WERI-Rb-1 (cell line): ENCODE measurements around the gene VIT.

Source experiments
- DNase-seq: peaks from one replicate; pipeline ENCODE4 v3.0.0-alpha.2; 2020
- H3K27ac ChIP-seq: fragments of 250-450 bp; sonication (Bioruptor Pico); 2 replicates; pipeline ENCODE4 v1.5.1; 2020; ENCODE audit warnings: mild to moderate bottlenecking, moderate library complexity
- H3K27me3 ChIP-seq: fragments of 250-450 bp; sonication (Bioruptor Pico); 2 replicates; pipeline ENCODE4 v1.5.1; 2021; ENCODE audit warnings: mild to moderate bottlenecking, low read depth, moderate library complexity; ENCODE audit not compliant: insufficient read depth, severe bottlenecking
- H3K36me3 ChIP-seq: fragments of 250-450 bp; sonication (Bioruptor Pico); 2 replicates; pipeline ENCODE4 v1.5.1; 2020; ENCODE audit warnings: mild to moderate bottlenecking, moderate library complexity
- H3K4me3 ChIP-seq: 2 replicates; pipeline ENCODE4 v1.5.1; 2011; ENCODE audit warnings: low read depth, mild to moderate bottlenecking, control low read depth, low read length
- H3K9me3 ChIP-seq: fragments of 250-450 bp; sonication (Bioruptor Pico); 2 replicates; pipeline ENCODE4 v1.5.1; 2021; ENCODE audit warnings: mild to moderate bottlenecking, moderate library complexity; ENCODE audit not compliant: severe bottlenecking
- TF ChIP-seq, protein P1 (sequence below): IDR thresholded peaks from 2 replicates; pipeline ENCODE4 v1.5.1; 2011; ENCODE audit warnings: low read depth, mild to moderate bottlenecking, control low read depth, inconsistent platforms, low read length

VIT gene

DNA sequence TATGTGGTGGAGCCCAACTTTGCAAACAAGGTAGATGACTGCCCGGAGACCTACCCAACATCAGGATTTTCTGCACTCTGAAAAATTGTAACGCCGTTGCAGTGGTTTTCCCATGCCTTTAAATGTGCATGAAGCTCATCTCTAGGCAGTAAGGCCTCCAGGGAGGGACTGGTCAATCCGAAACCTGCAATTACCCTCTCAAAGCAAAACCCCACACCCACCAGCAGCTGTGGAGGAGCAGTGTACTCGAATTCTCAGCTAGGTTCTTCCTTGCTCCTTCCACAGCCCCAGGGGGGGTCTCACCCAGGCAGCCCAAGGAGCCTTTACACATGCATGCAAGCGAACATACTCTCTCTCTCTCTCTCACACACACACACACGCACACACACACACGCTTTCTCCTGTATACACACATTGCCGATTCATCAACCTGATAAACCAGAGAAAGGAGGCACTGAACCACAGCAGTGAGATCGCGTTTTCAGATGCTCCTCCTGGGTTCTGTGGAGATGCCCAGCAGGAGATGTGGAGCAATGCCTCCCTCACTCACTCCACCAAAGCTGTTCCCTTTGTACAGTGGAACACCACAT, 109.2 kb downstream of the VIT start:
- Histone ChIP-seq H3K4me3 (no peak overlapping the region), H3K27ac (no peak overlapping the region), H3K36me3 (no peaks in the 10 kb centered on the region), H3K27me3 (no peaks in the 10 kb centered on the region), H3K9me3 (peaks cover 4% of the 10 kb centered on the region)
- no peak for DNase-seq
- TF ChIP-seq, protein P1, sequence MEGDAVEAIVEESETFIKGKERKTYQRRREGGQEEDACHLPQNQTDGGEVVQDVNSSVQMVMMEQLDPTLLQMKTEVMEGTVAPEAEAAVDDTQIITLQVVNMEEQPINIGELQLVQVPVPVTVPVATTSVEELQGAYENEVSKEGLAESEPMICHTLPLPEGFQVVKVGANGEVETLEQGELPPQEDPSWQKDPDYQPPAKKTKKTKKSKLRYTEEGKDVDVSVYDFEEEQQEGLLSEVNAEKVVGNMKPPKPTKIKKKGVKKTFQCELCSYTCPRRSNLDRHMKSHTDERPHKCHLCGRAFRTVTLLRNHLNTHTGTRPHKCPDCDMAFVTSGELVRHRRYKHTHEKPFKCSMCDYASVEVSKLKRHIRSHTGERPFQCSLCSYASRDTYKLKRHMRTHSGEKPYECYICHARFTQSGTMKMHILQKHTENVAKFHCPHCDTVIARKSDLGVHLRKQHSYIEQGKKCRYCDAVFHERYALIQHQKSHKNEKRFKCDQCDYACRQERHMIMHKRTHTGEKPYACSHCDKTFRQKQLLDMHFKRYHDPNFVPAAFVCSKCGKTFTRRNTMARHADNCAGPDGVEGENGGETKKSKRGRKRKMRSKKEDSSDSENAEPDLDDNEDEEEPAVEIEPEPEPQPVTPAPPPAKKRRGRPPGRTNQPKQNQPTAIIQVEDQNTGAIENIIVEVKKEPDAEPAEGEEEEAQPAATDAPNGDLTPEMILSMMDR, result no peak

DNA sequence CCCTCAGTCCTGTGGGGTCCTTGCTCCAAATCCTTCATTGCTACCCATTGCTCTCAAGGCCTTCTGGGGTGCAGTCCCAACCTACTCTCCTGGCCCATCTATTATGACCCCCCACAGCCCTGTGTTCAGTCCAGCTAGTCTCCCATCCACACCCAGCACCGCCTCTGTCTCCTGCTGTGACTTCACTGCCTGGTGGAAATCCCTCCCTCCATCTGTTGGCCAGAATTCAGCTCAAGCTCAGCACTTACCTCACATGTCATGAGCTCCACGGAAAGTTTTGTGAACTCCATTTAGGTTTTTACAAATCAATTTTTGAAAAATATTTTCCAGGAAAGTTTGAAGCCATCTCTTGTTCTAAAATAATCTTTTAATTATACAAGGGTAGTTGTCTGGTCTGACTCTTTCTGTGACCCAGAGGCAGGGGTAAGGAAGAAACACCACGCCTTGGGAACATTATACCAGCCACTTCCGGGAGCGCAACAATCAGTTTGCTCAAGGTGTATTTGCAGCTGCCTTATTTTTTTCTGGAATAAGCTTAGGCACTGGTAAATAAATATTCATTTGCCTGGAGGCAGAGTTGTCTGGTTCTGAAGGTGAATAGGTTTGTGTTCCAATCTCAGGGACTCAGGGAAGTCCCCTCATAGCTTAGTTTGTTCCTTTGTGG, 110.8 kb downstream of the VIT start:
- Histone ChIP-seq H3K27ac (peak overlapping the region; percentile 6; the same call in 1 of the 2 replicates), H3K9me3 (peaks cover 7% of the 10 kb centered on the region), H3K27me3 (no peaks in the 10 kb centered on the region), H3K36me3 (no peaks in the 10 kb centered on the region), H3K4me3 (no peak overlapping the region)
- TF ChIP-seq, protein P1, result no peak
- peak; percentile 69 for DNase-seq

DNA sequence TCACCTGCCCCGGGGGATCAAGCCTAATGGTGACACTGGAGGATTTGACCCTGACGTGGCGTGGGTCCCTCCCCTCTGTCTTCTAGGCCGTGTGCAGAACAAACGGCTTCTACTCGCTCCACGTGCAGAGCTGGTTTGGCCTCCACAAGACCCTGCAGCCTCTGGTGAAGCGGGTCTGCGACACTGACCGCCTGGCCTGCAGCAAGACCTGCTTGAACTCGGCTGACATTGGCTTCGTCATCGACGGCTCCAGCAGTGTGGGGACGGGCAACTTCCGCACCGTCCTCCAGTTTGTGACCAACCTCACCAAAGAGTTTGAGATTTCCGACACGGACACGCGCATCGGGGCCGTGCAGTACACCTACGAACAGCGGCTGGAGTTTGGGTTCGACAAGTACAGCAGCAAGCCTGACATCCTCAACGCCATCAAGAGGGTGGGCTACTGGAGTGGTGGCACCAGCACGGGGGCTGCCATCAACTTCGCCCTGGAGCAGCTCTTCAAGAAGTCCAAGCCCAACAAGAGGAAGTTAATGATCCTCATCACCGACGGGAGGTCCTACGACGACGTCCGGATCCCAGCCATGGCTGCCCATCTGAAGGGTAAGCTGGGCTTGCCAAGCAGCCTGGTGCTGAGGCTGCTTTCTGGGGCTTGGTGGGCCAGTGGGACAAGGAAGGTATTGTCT, 112.0 kb downstream of the VIT start:
- Histone ChIP-seq H3K36me3 (no peaks in the 10 kb centered on the region), H3K27ac (no peak overlapping the region), H3K4me3 (no peak overlapping the region), H3K27me3 (no peaks in the 10 kb centered on the region), H3K9me3 (peaks cover 7% of the 10 kb centered on the region)
- no peak for DNase-seq
- TF ChIP-seq, protein P1, result no peak

DNA sequence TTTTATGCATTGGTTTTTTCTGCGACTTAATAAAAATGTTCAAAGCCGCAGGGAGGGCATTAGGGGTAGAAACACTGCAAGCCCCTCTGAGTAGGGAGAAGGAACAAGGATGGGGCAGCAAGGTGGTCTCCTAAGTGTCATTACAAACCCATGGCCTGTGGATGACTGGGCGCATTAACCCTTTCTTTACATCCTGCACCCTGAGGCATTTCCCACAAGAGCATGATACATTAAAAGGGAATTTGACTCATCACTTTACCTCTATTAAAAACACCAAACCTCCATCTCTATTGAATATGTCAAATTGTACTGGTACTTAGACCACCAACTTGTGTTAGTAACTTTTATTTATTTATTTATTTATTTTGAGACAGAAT, 112.5 kb downstream of the VIT start:
- no peak overlapping the region for H3K4me3 ChIP-seq
- H3K9me3 ChIP-seq, result peaks cover 7% of the 10 kb centered on the region
- H3K27me3 ChIP-seq, result no peaks in the 10 kb centered on the region
- no peaks in the 10 kb centered on the region for H3K36me3 ChIP-seq
- TF ChIP-seq, protein P1, result no peak
- DNase-seq, result no peak
- H3K27ac ChIP-seq, result no peak overlapping the region

DNA sequence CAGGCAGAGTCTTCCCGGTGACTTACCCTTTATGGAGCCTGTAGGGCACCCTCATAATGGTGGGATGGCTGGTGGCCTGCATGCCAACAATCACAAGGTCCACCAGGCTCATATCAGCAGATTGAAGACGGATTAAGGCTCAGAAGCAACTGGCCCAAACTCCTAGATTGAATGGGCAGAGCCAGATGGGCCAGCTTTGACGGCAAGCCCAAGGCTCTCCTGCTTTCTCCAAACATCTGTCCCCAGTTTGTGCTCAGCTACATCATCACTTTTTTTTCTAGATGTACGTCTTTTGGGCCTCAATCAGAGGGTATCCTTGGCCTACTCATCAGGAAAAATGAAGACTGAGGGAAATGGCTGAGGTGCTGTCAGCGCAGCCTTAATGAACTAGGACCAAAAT, 114.6 kb downstream of the VIT start:
- H3K9me3 ChIP-seq, result peaks cover 7% of the 10 kb centered on the region
- H3K27ac ChIP-seq, result peak overlapping the region; percentile 41
- no peak overlapping the region for H3K4me3 ChIP-seq
- H3K36me3 ChIP-seq, result no peaks in the 10 kb centered on the region
- no peaks in the 10 kb centered on the region for H3K27me3 ChIP-seq
- TF ChIP-seq, protein P1, result no peak
- DNase-seq, result peak; percentile 58
